Measurements from ENCODE around the gene TAF3.

The TAF3 gene

GRCh38 chr10:8013006-8013405 is 194.7 kb downstream of the TAF3 start:
- peaks cover 23% of the 10 kb centered on the region for H3K36me3 ChIP-seq
- DNase-seq, result no peak
- H3K4me3 ChIP-seq (ENCODE audit: low read depth, low read length), result no peak overlapping the region
- no peak for TF ChIP-seq CTCF (IDR thresholded peaks at IDR 0.05; ENCODE audit: low read depth, low read length)
- H3K9me3 ChIP-seq, result no peaks in the 10 kb centered on the region
- H3K4me1 ChIP-seq, result no peaks in the 10 kb centered on the region
- no peaks in the 10 kb centered on the region for H3K27me3 ChIP-seq

DNA sequence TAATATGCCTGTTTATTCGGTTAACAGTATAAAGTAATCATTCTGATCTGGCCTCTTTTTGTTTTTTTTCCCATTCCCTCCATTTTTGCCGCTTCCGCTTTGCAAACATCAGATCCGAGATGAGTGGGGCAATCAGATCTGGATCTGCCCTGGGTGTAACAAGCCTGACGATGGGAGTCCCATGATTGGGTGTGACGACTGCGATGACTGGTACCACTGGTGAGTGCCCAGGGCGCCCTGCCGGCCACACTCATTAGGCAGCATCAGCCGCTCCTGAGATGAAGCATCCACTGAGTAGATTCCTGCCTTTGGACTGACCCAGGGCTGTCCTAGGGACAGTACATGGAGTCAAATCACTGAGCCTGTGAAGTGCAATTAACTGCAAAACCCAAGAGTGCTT is 195.3 kb downstream of the TAF3 start:
- Histone ChIP-seq H3K36me3 (peaks cover 23% of the 10 kb centered on the region), H3K27me3 (no peaks in the 10 kb centered on the region), H3K4me1 (no peaks in the 10 kb centered on the region), H3K9me3 (no peaks in the 10 kb centered on the region), H3K4me3 (ENCODE audit: low read depth, low read length) (no peak overlapping the region)
- DNase-seq, result no peak
- TF ChIP-seq CTCF (IDR thresholded peaks at IDR 0.05; ENCODE audit: low read depth, low read length), result no peak

GRCh38 chr10:8014649-8015048 is 196.3 kb downstream of the TAF3 start:
- no peak for DNase-seq
- Histone ChIP-seq H3K4me1 (no peaks in the 10 kb centered on the region), H3K9me3 (no peaks in the 10 kb centered on the region), H3K36me3 (peaks cover 23% of the 10 kb centered on the region), H3K4me3 (ENCODE audit: low read depth, low read length) (no peak overlapping the region), H3K27me3 (no peaks in the 10 kb centered on the region)
- TF ChIP-seq CTCF (IDR thresholded peaks at IDR 0.05; ENCODE audit: low read depth, low read length), result no peak

GRCh38 chr10:8017277-8017676 is 199.0 kb downstream of the TAF3 start:
- H3K27me3 ChIP-seq, result no peaks in the 10 kb centered on the region
- no peak for TF ChIP-seq CTCF (IDR thresholded peaks at IDR 0.05; ENCODE audit: low read depth, low read length)

GRCh38 chr10:8023321-8023720 is 205.0 kb downstream of the TAF3 start:
- Histone ChIP-seq H3K36me3 (no peaks in the 10 kb centered on the region), H3K9me3 (no peaks in the 10 kb centered on the region), H3K4me3 (ENCODE audit: low read depth, low read length) (no peak overlapping the region), H3K4me1 (no peaks in the 10 kb centered on the region), H3K27me3 (no peaks in the 10 kb centered on the region)
- no peak for DNase-seq
- TF ChIP-seq CTCF (IDR thresholded peaks at IDR 0.05; ENCODE audit: low read depth, low read length), result no peak

More at GRCh38 chr10:8017277-8017676, 199.0 kb downstream of the TAF3 start:
- Histone ChIP-seq H3K4me1 (no peaks in the 10 kb centered on the region), H3K36me3 (peaks cover 13% of the 10 kb centered on the region), H3K9me3 (no peaks in the 10 kb centered on the region), H3K4me3 (ENCODE audit: low read depth, low read length) (no peak overlapping the region)
- DNase-seq, result no peak

- Histone ChIP-seq H3K36me3 (no peaks in the 10 kb centered on the region), H3K4me3 (ENCODE audit: low read depth, low read length) (no peak overlapping the region), H3K4me1 (no peaks in the 10 kb centered on the region), H3K9me3 (no peaks in the 10 kb centered on the region), H3K27me3 (no peaks in the 10 kb centered on the region)
- DNase-seq, result no peak
- TF ChIP-seq CTCF (IDR thresholded peaks at IDR 0.05; ENCODE audit: low read depth, low read length), result no peak
These were observed 205.5 kb downstream of the TAF3 start for GRCh38 chr10:8023851-8024250.

Measured in BE2C (cell line).